ENCODE measurements around the gene TBC1D22A. TPM values are rescaled to one million over a fixed set of nuclear protein-coding genes. Genes with fewer than 3 reads are reported as not detected.

Gene TBC1D22A
- total and polyA plus RNA-seq, 10 of the 15 experiments (the other 5 are each of a cell fraction or from before 2014, with no cell fraction given) = 0.63 to 44.7 (median 27.4) TPM

- peak; percentile 12; the same call in 1 of the 2 replicates for TF ChIP-seq ZNF687 (IDR thresholded peaks at IDR 0.05)
- TF ChIP-seq ASH2L (IDR thresholded peaks at IDR 0.05; ENCODE audit: borderline replicate concordance, low read depth) = no peak
- peak; percentile 93 to 94 for TF ChIP-seq IKZF2 (IDR thresholded peaks at IDR 0.05)
- TF ChIP-seq, protein P1, sequence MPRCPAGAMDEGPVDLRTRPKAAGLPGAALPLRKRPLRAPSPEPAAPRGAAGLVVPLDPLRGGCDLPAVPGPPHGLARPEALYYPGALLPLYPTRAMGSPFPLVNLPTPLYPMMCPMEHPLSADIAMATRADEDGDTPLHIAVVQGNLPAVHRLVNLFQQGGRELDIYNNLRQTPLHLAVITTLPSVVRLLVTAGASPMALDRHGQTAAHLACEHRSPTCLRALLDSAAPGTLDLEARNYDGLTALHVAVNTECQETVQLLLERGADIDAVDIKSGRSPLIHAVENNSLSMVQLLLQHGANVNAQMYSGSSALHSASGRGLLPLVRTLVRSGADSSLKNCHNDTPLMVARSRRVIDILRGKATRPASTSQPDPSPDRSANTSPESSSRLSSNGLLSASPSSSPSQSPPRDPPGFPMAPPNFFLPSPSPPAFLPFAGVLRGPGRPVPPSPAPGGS (IDR thresholded peaks at IDR 0.05; ENCODE audit: borderline replicate concordance, insufficient read depth, low read depth, low read length, poor library complexity, severe bottlenecking) = peak; percentile 99
- TF ChIP-seq, protein P2, sequence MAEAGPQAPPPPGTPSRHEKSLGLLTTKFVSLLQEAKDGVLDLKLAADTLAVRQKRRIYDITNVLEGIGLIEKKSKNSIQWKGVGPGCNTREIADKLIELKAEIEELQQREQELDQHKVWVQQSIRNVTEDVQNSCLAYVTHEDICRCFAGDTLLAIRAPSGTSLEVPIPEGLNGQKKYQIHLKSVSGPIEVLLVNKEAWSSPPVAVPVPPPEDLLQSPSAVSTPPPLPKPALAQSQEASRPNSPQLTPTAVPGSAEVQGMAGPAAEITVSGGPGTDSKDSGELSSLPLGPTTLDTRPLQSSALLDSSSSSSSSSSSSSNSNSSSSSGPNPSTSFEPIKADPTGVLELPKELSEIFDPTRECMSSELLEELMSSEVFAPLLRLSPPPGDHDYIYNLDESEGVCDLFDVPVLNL (IDR thresholded peaks at IDR 0.05; ENCODE audit: low read depth, low read length) = no peak
- no peak for TF ChIP-seq RFX5 (IDR thresholded peaks at IDR 0.05; ENCODE audit: low read depth, low read length)
- no peak for TF ChIP-seq ZNF274 (IDR thresholded peaks at IDR 0.05; ENCODE audit: insufficient read depth, insufficient read length)
- no peak for TF ChIP-seq E2F8 (IDR thresholded peaks at IDR 0.05; ENCODE audit: low read depth, partially characterized antibody)
- TF ChIP-seq TCF7 (IDR thresholded peaks at IDR 0.05; ENCODE audit: borderline replicate concordance) = 0 out of 2 replicates have a peak, but pooled peaks have one; percentile 37
- no peak for TF ChIP-seq ESRRA (IDR thresholded peaks at IDR 0.05; ENCODE audit: low read length)
- no peak for TF ChIP-seq POLR2AphosphoS5 (IDR thresholded peaks at IDR 0.05; ENCODE audit: low read length)
- TF ChIP-seq, protein P3, sequence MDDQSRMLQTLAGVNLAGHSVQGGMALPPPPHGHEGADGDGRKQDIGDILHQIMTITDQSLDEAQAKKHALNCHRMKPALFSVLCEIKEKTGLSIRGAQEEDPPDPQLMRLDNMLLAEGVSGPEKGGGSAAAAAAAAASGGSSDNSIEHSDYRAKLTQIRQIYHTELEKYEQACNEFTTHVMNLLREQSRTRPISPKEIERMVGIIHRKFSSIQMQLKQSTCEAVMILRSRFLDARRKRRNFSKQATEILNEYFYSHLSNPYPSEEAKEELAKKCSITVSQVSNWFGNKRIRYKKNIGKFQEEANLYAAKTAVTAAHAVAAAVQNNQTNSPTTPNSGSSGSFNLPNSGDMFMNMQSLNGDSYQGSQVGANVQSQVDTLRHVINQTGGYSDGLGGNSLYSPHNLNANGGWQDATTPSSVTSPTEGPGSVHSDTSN (IDR thresholded peaks at IDR 0.05; ENCODE audit: insufficient replicate concordance, low read depth, low read length) = no peak
- no peak for TF ChIP-seq HDGF (IDR thresholded peaks at IDR 0.05)
- TF ChIP-seq SKIL (IDR thresholded peaks at IDR 0.05; ENCODE audit: low read depth, poor library complexity, severe bottlenecking) = peak; percentile 91
These were observed 207.0 kb downstream of the TBC1D22A start (continued) for GRCh38 chr22:46969491-46969890.

Measured in GM12878 (cell line).